Measurements from ENCODE around the gene GTSE1.

DNA sequence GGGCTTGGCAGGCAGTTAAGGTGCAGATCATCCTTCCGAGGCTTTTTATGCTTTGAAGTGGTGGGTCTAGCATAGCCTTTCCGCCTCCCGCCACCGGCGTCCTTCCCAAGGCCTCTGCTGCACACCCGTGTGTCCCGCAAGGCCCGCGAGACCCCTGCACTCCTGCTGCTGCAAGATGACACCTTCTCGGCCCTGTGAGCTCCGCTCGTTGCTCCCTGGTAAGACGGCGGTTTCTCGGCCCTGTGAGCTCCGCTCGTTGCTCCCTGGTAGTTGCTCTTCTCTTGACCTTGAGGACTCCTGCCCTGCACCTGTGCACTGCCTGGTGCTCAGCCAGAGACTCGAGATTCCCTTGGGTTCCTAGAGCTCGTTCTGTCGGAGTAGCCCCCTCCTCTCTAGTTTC lies 21.0 kb downstream of the GTSE1 start:
- no peak for TF ChIP-seq POLR2A (IDR thresholded peaks at IDR 0.05; ENCODE audit: low read length)
- TF ChIP-seq GATA1 (IDR thresholded peaks at IDR 0.05; ENCODE audit: low read depth, low read length): no peak

Measured in erythroblast (primary cell).